Keratinocyte (primary cell): ENCODE results near the gene NEURL1. TPM values are rescaled to one million over a fixed set of nuclear protein-coding genes. Genes with fewer than 3 reads are reported as not detected.

ENCODE experiments used
- DNase-seq: peaks from one replicate; pipeline ENCODE4 v3.0.0-alpha.2; 2011; ENCODE audit warnings: low read depth, missing footprints, low spot score
- FAIRE-seq: peaks from 2 replicates; lab custom pipeline; 2011; peaks lifted over from hg19 to GRCh38; lab: Jason Lieb, UNC
- H2AFZ ChIP-seq: 2 replicates; pipeline ENCODE4 v1.6.0; 2012; ENCODE audit warnings: low read length, control low read depth, inconsistent platforms; ENCODE audit not compliant: control insufficient read depth
- H3K27ac ChIP-seq: 2 replicates; pipeline ENCODE4 v1.5.1; 2011; ENCODE audit warnings: low read length; ENCODE audit not compliant: control insufficient read depth, insufficient read depth
- H3K27me3 ChIP-seq: 3 replicates; pipeline ENCODE4 v1.6.0; 2011; ENCODE audit warnings: low read length; ENCODE audit not compliant: control insufficient read depth, insufficient read depth; ENCODE audit errors: extremely low read depth
- H3K36me3 ChIP-seq, 2 experiments: 2 replicates in 1 of 2; 3 replicates in 1 of 2; pipeline ENCODE4 v1.5.1; 2011; ENCODE audit warnings: low read length in 2 of 2, mild to moderate bottlenecking in 1 of 2; ENCODE audit not compliant: control insufficient read depth in 2 of 2, insufficient read depth in 2 of 2; ENCODE audit errors: extremely low read depth in 1 of 2
- H3K4me1 ChIP-seq: 3 replicates; pipeline ENCODE4 v1.5.1; 2011; ENCODE audit warnings: low read length; ENCODE audit not compliant: control insufficient read depth, insufficient read depth; ENCODE audit errors: extremely low read depth
- H3K4me2 ChIP-seq: 3 replicates; pipeline ENCODE4 v1.6.0; 2011; ENCODE audit warnings: low read depth, low read length; ENCODE audit not compliant: control insufficient read depth, insufficient read depth; ENCODE audit errors: extremely low read depth
- H3K4me3 ChIP-seq, 3 experiments: fragments of 200-600 bp in 1 of 3; sonication (generic) in 1 of 3; 2 replicates in 2 of 3; 3 replicates in 1 of 3; pipeline ENCODE4 v1.5.1; 2011 to 2016; ENCODE audit warnings: low read length in 3 of 3, mild to moderate bottlenecking in 3 of 3, control low read depth in 2 of 3, inconsistent platforms in 1 of 3, low read depth in 1 of 3, mixed read lengths in 1 of 3, mixed run types in 1 of 3, moderate library complexity in 1 of 3; ENCODE audit not compliant: control insufficient read depth in 2 of 3, insufficient read depth in 2 of 3; ENCODE audit errors: extremely low read depth in 1 of 3
- H3K79me2 ChIP-seq: 2 replicates; pipeline ENCODE4 v1.6.0; 2012; ENCODE audit warnings: low read length; ENCODE audit not compliant: control insufficient read depth, insufficient read depth
- H3K9ac ChIP-seq: 3 replicates; pipeline ENCODE4 v1.6.0; 2011; ENCODE audit warnings: low read length; ENCODE audit not compliant: control insufficient read depth, insufficient read depth; ENCODE audit errors: extremely low read depth
- H3K9me1 ChIP-seq: 3 replicates; pipeline ENCODE4 v1.6.0; 2011; ENCODE audit warnings: low read length; ENCODE audit not compliant: control insufficient read depth, insufficient read depth; ENCODE audit errors: extremely low read depth
- H3K9me3 ChIP-seq: 2 replicates; pipeline ENCODE4 v1.5.1; 2012; ENCODE audit warnings: low read depth, low read length; ENCODE audit not compliant: control insufficient read depth
- H4K20me1 ChIP-seq: 3 replicates; pipeline ENCODE4 v1.6.0; 2011; ENCODE audit warnings: low read length; ENCODE audit not compliant: control insufficient read depth, insufficient read depth; ENCODE audit errors: extremely low read depth
- EZH2 ChIP-seq: IDR thresholded peaks from one replicate; pipeline ENCODE4 v1.6.1; 2012; ENCODE audit warnings: inconsistent platforms, mild to moderate bottlenecking, low read length, moderate library complexity
- dilution Hi-C: fragments of 300-500 bp; cut with MboI; formaldehyde crosslinking; loops from one replicate; pipeline ENCODE4 v1.7.0; 2020; ENCODE audit warnings: low sequenced_read_pairs; ENCODE audit not compliant: extremely low pct_ligation_motif_present
- polyA plus RNA-seq, 5 experiments: library from polyadenylated mRNA; depleted of rRNA in 3 of 5; stranded (reverse) in 3 of 5; stranded (forward) in 1 of 5; unstranded in 1 of 5; fragments of >200 nt; gene quantifications; 1 replicate in 1 of 5; 2 replicates in 3 of 5; 3 replicates in 1 of 5; pipeline versions ENCODE4 v1.2.1 to v1.2.3, GENCODE V29; 2011 to 2012; ENCODE audit warnings: missing spikeins in 2 of 5, low read depth in 1 of 5, low replicate concordance in 1 of 5
- TF ChIP-seq, protein P1 (sequence below), 3 experiments: IDR thresholded peaks in 1 of 3; conservative IDR thresholded peaks in 1 of 3; optimal IDR thresholded peaks in 1 of 3; 2 replicates in 2 of 3; 3 replicates in 1 of 3; pipeline versions ENCODE3 to v1.5.1; 2011; ENCODE audit warnings: low read length in 3 of 3, mild to moderate bottlenecking in 3 of 3, moderate library complexity in 2 of 3, control low read depth in 1 of 3, inconsistent platforms in 1 of 3; ENCODE audit not compliant: insufficient read depth in 2 of 3; ENCODE audit errors: extremely low read depth in 1 of 3

NEURL1 gene
- polyA plus RNA-seq, 1 donor (not counting 4 experiments of a cell fraction or from before 2014, with no cell fraction given) = 0.03 TPM

DNA sequence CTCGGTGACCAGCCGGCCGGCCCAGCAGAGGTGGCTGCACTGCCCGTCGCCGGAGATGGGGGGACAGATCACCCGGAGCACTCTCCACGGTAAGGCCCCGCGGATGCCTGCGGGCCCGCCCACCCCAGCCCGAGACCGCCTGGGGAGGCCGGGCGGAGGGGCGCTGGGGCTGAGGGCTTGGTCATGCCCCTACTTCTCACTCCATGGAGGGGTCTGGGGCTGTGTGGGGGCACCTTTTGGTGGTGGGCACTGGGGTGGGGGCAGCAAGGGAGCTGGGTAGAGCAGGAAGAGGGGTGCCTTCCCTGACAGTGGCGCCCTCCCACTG is 61.8 kb downstream of the NEURL1 start:
- Histone ChIP-seq H3K9me3 (no peaks in the 10 kb centered on the region), H2AFZ (no peak overlapping the region), H3K4me2 (peak overlapping the region; percentile 45), H3K4me1 (no peaks in the 10 kb centered on the region), H3K4me3 (peak overlapping the region; percentile 27 to 48 (median 34)), H3K27me3 (peaks cover 60% of the 10 kb centered on the region), H3K9ac (no peak overlapping the region), H3K9me1 (no peaks in the 10 kb centered on the region), H3K27ac (no peak overlapping the region), H4K20me1 (no peaks in the 10 kb centered on the region), H3K36me3 (no peaks in the 10 kb centered on the region), H3K79me2 (no peaks in the 10 kb centered on the region)
- no peak for TF ChIP-seq EZH2
- TF ChIP-seq, protein P1, sequence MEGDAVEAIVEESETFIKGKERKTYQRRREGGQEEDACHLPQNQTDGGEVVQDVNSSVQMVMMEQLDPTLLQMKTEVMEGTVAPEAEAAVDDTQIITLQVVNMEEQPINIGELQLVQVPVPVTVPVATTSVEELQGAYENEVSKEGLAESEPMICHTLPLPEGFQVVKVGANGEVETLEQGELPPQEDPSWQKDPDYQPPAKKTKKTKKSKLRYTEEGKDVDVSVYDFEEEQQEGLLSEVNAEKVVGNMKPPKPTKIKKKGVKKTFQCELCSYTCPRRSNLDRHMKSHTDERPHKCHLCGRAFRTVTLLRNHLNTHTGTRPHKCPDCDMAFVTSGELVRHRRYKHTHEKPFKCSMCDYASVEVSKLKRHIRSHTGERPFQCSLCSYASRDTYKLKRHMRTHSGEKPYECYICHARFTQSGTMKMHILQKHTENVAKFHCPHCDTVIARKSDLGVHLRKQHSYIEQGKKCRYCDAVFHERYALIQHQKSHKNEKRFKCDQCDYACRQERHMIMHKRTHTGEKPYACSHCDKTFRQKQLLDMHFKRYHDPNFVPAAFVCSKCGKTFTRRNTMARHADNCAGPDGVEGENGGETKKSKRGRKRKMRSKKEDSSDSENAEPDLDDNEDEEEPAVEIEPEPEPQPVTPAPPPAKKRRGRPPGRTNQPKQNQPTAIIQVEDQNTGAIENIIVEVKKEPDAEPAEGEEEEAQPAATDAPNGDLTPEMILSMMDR (optimal IDR thresholded peaks at IDR 0.05 in 1 of 3, IDR thresholded peaks at IDR 0.05 in 1 of 3, conservative IDR thresholded peaks at IDR 0.05 in 1 of 3; ENCODE audit: extremely low read depth in 1 of 3, insufficient read depth in 2 of 3, low read length in 3 of 3) = no peak
- FAIRE-seq (no peak), DNase-seq (no peak)
- dilution Hi-C loops = no loop called here

DNA sequence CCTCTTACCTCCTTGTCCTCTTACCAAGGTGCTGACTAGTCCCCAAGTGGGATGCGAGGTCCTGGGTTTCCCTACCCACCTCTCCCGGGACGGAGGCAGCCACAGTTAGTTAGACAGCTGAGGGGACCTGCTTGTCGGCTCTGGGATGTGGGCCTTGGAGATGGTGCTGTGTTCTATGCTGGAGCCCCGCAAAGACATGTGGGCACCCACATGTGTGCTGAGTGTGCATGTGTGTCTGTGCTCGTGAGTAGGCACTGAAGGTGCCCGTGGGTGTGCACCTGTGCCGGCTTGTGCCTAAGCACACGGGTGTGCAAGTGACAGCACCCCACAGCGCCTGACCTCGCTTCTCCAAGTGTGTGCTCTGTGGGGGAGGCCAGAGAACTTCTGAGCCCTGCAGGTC is 62.2 kb downstream of the NEURL1 start:
- Histone ChIP-seq H3K27ac (no peak overlapping the region), H3K9me3 (no peaks in the 10 kb centered on the region), H3K4me2 (peak overlapping the region; percentile 45), H3K9me1 (no peaks in the 10 kb centered on the region), H3K79me2 (no peaks in the 10 kb centered on the region), H3K9ac (no peak overlapping the region), H4K20me1 (no peaks in the 10 kb centered on the region), H3K36me3 (no peaks in the 10 kb centered on the region), H2AFZ (no peak overlapping the region), H3K27me3 (peaks cover 64% of the 10 kb centered on the region), H3K4me3 (peak overlapping the region in 1 of 3 experiments; percentile 27), H3K4me1 (no peaks in the 10 kb centered on the region)
- DNase-seq (no peak), FAIRE-seq (no peak)
- TF ChIP-seq, protein P1 (optimal IDR thresholded peaks at IDR 0.05 in 1 of 3, IDR thresholded peaks at IDR 0.05 in 1 of 3, conservative IDR thresholded peaks at IDR 0.05 in 1 of 3; ENCODE audit: extremely low read depth in 1 of 3, insufficient read depth in 2 of 3, low read length in 3 of 3) = no peak
- dilution Hi-C loops = no loop called here
